ENCODE measurements around the gene NPPB.

NPPB gene

DNA sequence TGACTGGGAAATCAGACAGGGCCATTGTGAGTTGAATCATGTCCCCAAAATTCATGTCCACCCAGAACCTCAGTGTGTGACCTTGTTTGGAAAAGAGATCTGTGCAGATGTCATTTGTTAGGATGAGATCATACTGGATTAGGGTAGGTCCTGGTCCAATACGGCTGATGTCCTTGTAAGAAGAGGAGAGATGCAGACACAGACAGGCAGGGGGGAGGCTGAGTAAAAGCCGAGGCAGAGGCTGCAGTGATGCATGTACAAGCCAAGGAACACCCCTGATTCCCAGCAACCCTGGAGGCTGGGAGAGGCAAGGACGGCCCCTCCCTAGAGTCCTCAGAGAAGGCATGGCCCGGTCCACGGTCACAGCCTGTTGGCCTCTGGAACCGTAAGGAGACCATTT lies 15.9 kb upstream of the NPPB start:
- H3K4me3 Mint-ChIP-seq = no peak overlapping the region
- H3K9me3 Mint-ChIP-seq = no peaks in the 10 kb centered on the region
- no peak overlapping the region for H3K27ac Mint-ChIP-seq
- H3K27me3 Mint-ChIP-seq = peaks cover 32% of the 10 kb centered on the region
- no peak for DNase-seq
- no peaks in the 10 kb centered on the region for H3K36me3 Mint-ChIP-seq (ENCODE audit: low read depth)
- H3K4me1 Mint-ChIP-seq (ENCODE audit: low read depth) = no peaks in the 10 kb centered on the region

DNA sequence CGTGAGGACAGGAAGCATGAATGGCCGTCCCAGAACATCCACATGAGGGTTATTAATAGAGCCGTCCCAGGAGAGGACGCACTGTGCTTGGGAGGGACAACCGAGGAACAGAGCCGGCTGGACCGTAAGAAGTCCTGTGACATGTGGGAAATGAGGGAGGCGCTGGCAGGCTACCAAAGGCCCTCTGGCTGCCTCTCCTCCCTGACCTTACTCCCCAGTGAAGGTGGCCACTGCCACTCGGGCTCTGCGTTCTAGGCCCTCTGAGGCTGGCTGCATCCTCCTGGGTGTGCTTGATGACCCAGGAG lies 15.5 kb upstream of the NPPB start:
- no peak for DNase-seq
- H3K36me3 Mint-ChIP-seq (ENCODE audit: low read depth) = no peaks in the 10 kb centered on the region
- peaks cover 30% of the 10 kb centered on the region for H3K27me3 Mint-ChIP-seq
- no peak overlapping the region for H3K4me3 Mint-ChIP-seq
- H3K27ac Mint-ChIP-seq = no peak overlapping the region
- no peaks in the 10 kb centered on the region for H3K4me1 Mint-ChIP-seq (ENCODE audit: low read depth)
- no peaks in the 10 kb centered on the region for H3K9me3 Mint-ChIP-seq

DNA sequence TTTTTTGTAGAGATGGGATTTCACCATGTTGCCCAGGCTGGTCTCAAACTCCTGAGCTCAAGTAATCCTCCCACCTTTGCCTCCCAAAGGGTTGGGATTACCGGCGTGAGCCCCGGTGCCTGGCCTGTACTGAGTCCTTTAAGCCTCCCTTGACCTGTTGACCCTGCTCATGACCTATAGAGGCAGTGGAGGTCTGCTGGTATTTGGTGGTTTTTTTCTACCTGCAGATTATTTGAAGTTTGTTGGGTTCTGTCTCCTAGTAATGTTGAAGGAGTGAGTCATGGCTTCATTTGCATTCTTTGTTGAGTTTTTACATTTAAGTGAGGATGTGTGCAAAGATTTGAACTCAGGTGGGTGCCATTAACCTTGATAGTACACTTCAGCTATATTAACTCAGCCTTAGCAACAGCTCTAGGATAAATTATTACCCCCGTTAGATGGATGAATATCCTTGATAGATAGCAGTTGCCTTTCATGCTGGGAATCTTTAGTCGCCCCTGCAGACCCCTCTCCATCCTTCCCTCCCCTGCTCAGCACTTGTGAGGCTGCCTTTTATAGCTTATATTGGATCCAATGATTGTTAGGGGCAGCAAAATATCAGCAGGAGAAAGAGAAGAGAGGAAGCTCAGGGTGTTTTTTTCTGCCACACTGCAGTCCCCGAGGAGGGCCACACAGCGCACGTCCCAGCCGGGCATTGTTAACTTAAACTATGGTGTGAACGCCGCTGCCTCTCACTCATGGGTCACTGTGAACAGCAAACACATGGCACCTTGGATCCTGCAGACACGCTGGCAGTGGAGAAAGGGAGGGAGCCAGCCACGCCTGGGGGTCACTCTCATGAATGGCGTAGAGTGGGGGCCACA lies 14.9 kb upstream of the NPPB start:
- DNase-seq = no peak
- Mint-ChIP-seq H3K27me3 (peaks cover 25% of the 10 kb centered on the region), H3K9me3 (no peaks in the 10 kb centered on the region), H3K4me3 (no peak overlapping the region), H3K4me1 (ENCODE audit: low read depth) (no peaks in the 10 kb centered on the region), H3K36me3 (ENCODE audit: low read depth) (no peaks in the 10 kb centered on the region), H3K27ac (no peak overlapping the region)

DNA sequence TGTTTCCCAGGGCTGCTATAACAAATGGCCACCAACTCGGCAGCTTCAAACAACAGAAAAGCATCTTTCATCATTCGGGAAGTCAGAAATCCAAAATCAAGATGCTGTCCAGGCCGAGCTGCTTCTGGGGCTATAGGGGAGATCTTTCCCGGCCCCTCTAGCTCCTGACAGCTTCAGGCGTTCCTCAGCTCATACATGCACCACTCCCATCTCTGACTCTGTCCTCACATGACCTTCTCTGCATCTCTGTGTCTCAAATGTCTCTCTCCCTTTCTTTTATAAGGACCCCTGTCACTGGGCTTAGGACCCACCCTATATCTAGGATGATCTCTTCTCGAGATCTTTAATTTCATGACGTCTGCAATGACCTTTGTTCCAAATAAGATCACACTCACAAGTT lies 13.8 kb upstream of the NPPB start:
- Mint-ChIP-seq H3K27ac (no peak overlapping the region), H3K4me3 (no peak overlapping the region), H3K9me3 (no peaks in the 10 kb centered on the region), H3K27me3 (peaks cover 25% of the 10 kb centered on the region), H3K36me3 (ENCODE audit: low read depth) (no peaks in the 10 kb centered on the region), H3K4me1 (ENCODE audit: low read depth) (no peaks in the 10 kb centered on the region)
- DNase-seq = no peak

DNA sequence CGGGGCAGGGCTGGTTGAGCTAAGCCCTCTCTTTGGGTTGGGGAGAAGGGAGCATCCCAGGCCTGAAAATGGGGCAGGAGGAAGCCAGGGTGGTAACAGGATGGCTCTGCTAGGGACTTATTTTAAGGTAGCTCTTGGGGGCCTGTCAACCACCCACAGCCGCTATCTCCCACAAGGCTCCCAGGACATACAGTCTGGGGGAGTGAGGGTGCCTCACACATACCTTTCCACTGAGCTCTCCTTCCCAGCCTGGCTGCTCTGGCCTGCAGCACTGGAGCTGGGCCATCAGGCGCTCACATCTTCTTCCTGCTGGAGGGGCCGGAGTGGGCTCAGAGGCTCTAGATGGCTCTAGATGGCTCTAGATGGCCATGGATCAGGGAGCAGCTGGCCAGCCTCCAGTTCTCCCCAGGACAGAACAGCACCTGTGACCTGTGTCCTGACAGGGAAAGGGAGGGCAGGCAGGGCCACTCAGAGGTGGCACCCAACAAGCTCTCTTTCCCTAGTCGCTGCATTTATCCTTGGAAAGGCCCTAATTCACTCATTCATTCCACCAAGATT lies 11.0 kb upstream of the NPPB start:
- no peak for DNase-seq
- no peaks in the 10 kb centered on the region for H3K9me3 Mint-ChIP-seq
- peaks cover 23% of the 10 kb centered on the region for H3K27me3 Mint-ChIP-seq
- H3K27ac Mint-ChIP-seq = no peak overlapping the region
- no peak overlapping the region for H3K4me3 Mint-ChIP-seq
- H3K4me1 Mint-ChIP-seq (ENCODE audit: low read depth) = no peaks in the 10 kb centered on the region
- no peaks in the 10 kb centered on the region for H3K36me3 Mint-ChIP-seq (ENCODE audit: low read depth)

DNA sequence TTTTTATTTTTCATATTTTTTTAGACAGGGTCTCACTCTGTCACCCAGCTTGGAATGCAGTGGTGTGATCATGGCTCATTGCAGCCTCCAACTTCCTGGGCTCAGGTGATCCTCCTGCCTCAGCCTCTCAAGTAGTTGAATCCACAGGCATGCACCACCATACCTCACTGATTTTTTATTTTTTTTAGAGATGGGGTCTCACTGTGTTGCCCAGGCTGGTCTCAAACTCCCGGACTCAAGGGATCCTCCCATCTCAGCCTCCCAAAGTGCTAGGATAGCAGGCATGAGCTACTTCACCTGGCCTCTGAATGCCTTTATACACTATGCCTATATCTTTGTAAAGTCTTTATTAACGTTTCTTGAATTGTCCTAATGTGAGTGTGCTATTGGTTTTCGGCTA lies 10.4 kb upstream of the NPPB start:
- DNase-seq = no peak
- H3K9me3 Mint-ChIP-seq = no peaks in the 10 kb centered on the region
- H3K4me1 Mint-ChIP-seq (ENCODE audit: low read depth) = no peaks in the 10 kb centered on the region
- no peak overlapping the region for H3K4me3 Mint-ChIP-seq
- peaks cover 23% of the 10 kb centered on the region for H3K27me3 Mint-ChIP-seq
- no peaks in the 10 kb centered on the region for H3K36me3 Mint-ChIP-seq (ENCODE audit: low read depth)
- no peak overlapping the region for H3K27ac Mint-ChIP-seq

DNA sequence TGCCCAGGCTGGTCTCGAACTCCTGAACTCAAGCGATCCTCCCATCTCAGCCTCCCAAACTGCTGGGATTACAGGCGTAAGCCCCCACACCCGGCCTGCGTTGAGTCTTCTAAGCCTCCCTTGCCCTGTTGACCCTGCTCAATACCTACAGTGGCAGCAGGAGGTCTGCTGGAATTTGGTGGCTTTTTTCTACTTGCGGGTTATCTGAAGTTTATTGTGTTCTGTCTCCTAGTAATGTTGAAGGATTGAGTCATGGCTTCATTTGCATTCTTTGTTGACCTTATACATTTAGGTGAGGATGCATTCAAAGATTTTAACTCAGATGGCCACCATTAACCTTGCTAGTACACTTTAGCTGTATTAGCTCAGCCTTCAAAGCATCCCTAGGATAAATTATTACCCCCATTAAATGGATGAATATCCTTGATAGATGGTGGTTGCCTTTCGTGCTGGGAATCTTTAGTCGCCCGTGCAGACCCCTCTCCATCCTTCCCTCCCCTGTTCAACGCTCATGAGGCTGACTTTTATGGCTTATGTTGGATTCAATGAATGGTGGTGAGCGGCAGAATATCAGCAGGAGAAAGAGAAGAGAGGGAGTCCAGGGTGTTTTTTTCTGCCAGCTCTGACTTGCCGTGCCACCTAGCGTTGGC lies 9.7 kb upstream of the NPPB start:
- Mint-ChIP-seq H3K27ac (no peak overlapping the region), H3K4me3 (no peak overlapping the region), H3K4me1 (ENCODE audit: low read depth) (no peaks in the 10 kb centered on the region), H3K36me3 (ENCODE audit: low read depth) (no peaks in the 10 kb centered on the region), H3K27me3 (peaks cover 18% of the 10 kb centered on the region), H3K9me3 (no peaks in the 10 kb centered on the region)
- DNase-seq = no peak

DNA sequence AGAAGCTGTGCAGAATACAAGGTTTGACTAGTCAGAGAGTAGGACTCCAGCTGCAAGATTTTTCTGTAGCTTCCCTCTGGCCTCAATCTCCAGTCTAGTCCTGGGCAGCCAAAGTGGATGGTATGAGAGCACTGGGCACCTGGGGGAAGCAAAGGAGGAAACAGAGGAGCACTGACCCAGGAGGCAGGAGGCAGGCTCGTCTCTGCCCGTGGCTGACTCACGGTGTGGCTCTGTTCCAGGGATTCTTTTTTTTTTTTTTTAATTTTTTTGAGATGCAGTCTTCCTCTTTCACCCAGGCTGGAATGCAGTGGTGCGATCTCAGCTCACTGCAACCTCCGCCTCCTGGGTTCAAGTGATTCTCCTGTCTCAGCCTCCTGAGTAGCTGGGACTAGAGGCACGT lies 4.1 kb upstream of the NPPB start:
- H3K27ac Mint-ChIP-seq = no peak overlapping the region
- no peak for DNase-seq
- H3K27me3 Mint-ChIP-seq = peaks cover 46% of the 10 kb centered on the region
- no peaks in the 10 kb centered on the region for H3K9me3 Mint-ChIP-seq
- no peaks in the 10 kb centered on the region for H3K36me3 Mint-ChIP-seq (ENCODE audit: low read depth)
- H3K4me3 Mint-ChIP-seq = no peak overlapping the region
- no peaks in the 10 kb centered on the region for H3K4me1 Mint-ChIP-seq (ENCODE audit: low read depth)

DNA sequence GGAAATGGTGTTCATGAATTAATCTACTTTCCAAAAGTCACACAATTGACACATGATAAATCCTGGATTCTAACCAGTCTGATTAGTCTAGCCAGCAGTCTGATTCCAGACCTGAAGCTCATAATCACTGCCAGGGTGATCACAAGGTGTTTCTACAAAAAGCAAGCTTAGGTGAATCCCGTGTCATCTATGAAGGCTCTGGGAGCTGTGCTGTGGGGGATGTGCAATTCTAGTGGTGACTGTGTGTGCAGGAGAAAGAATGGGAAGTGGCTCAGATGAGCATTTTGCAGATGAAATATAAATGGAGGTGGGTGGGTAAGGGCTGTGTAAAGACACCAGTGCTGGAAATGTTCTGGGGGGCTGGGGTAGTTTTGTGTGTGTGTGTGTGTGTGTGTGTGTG lies 1.8 kb upstream of the NPPB start:
- Mint-ChIP-seq H3K4me3 (no peak overlapping the region), H3K4me1 (ENCODE audit: low read depth) (peaks cover 7% of the 10 kb centered on the region), H3K9me3 (no peaks in the 10 kb centered on the region), H3K27ac (no peak overlapping the region), H3K36me3 (ENCODE audit: low read depth) (no peaks in the 10 kb centered on the region), H3K27me3 (peaks cover 66% of the 10 kb centered on the region)
- DNase-seq = no peak

DNA sequence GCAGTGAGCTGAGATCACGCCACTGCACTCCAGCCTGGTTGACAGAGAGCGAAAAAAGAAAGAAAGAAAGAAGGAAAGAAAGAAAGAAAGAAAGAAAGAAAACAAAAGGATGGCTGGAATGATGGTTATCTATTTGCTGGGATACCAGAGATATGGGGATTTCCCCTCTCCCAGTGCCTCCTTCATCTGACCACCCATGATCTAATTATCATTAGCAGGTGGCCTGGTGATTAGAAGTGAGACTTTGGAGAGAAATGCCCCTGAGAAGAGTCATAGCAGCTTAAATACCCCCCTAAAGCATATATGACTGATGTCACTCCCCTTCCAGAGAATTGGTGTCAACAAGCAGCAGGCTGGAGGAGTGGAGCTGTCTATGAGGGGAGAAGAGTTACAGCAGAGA lies 1.3 kb upstream of the NPPB start:
- H3K4me3 Mint-ChIP-seq = no peak overlapping the region
- DNase-seq = no peak
- peaks cover 7% of the 10 kb centered on the region for H3K4me1 Mint-ChIP-seq (ENCODE audit: low read depth)
- H3K9me3 Mint-ChIP-seq = no peaks in the 10 kb centered on the region
- no peak overlapping the region for H3K27ac Mint-ChIP-seq
- H3K27me3 Mint-ChIP-seq = peaks cover 68% of the 10 kb centered on the region
- no peaks in the 10 kb centered on the region for H3K36me3 Mint-ChIP-seq (ENCODE audit: low read depth)

DNA sequence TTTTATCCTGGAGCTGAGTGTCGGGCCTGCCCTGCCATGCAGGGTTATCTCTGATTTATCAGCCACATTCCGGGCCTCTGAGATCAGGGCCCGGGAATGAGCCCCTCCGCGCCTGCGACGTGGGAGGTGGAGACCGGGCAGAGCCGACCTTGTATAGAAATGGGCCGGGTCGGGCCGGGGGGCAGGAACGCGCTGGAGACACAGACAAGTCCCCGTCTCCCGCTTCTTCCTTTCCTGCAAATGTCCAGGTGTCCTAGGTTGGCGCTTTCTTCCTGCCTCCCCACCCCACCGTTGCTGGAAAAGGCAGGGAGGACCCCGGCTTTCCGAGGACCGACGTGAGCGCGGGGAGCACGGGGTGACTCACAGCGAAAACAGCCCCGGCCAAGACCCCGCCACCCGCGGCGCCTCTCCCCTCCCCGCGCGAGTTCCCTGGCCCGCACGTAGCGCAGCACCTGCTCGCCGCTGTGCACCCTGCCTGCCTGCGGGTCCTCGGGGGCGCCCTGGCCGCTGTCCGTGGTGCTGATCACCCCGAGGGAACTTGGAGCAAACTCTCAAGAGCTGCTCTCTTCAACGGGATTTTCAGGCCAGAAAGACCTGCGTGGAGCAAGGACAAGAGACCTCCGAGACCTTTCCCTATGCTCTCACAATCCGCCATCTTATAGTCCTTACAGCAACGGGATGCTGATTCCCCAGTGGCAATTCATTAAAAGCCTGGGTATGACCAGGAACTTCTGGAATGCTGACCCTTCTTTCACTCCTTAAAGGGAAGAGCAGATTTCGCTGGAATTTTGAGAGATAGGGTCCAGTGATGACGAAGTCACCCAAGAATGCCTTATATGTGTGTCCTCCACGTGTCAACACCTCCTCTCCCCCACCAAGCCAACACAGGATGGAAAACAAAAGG lies 475 bp upstream of the NPPB start:
- Mint-ChIP-seq H3K36me3 (ENCODE audit: low read depth) (no peaks in the 10 kb centered on the region), H3K27me3 (peaks cover 75% of the 10 kb centered on the region), H3K4me1 (ENCODE audit: low read depth) (peaks cover 7% of the 10 kb centered on the region), H3K9me3 (no peaks in the 10 kb centered on the region), H3K4me3 (no peak overlapping the region), H3K27ac (no peak overlapping the region)
- DNase-seq = peak; percentile 76

DNA sequence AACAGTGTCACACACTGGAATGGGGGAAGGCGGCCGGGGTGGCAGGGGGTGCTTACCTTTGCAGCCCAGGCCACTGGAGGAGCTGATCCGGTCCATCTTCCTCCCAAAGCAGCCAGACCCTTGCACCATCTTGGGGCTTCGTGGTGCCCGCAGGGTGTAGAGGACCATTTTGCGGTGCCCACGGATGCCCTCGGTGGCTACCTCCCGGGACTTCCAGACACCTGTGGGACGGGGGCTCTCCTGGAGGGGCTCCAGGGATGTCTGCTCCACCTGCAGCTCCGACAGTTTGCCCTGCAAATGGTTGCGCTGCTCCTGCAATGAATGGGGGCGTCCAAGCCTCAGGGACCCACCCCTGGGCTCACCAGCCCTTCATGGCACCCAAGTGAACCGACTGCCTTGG lies 587 bp downstream of the NPPB start:
- H3K9me3 Mint-ChIP-seq = no peaks in the 10 kb centered on the region
- H3K4me3 Mint-ChIP-seq = no peak overlapping the region
- no peaks in the 10 kb centered on the region for H3K36me3 Mint-ChIP-seq (ENCODE audit: low read depth)
- no peak for DNase-seq
- peaks cover 80% of the 10 kb centered on the region for H3K27me3 Mint-ChIP-seq
- no peak overlapping the region for H3K27ac Mint-ChIP-seq
- H3K4me1 Mint-ChIP-seq (ENCODE audit: low read depth) = peaks cover 7% of the 10 kb centered on the region

DNA sequence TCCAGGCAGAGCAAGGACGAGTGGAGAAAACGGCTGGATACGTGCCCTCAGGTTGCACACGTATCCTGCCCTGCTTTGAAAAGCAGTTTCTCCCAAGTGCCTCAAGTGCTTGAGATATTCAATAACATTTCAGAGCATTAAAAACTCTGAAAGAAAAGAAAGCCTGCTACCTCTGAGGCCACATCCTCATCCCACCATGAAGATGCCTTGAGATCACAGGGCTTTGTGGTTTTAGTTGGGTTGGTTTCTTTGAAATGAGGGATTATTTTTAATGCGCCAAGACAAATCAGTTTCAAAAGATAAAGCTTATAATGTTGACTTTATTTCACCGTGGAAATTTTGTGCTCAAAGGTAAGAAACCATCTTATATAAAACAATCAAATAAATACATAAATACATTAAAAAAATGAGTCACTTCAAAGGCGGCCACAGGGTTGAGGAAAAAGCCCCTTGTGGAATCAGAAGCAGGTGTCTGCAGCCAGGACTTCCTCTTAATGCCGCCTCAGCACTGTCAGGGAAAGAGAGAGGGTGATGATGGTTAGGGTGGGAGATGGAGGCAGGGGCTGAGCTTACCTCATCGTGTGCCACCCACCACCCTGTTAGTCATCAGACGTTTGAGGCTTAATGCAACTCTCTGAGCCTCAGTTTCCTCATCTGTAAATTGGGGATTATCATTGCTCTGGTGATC lies 1.4 kb downstream of the NPPB start:
- DNase-seq = no peak
- Mint-ChIP-seq H3K36me3 (ENCODE audit: low read depth) (no peaks in the 10 kb centered on the region), H3K4me3 (no peak overlapping the region), H3K9me3 (no peaks in the 10 kb centered on the region), H3K4me1 (ENCODE audit: low read depth) (peaks cover 7% of the 10 kb centered on the region), H3K27me3 (peaks cover 78% of the 10 kb centered on the region), H3K27ac (no peak overlapping the region)

DNA sequence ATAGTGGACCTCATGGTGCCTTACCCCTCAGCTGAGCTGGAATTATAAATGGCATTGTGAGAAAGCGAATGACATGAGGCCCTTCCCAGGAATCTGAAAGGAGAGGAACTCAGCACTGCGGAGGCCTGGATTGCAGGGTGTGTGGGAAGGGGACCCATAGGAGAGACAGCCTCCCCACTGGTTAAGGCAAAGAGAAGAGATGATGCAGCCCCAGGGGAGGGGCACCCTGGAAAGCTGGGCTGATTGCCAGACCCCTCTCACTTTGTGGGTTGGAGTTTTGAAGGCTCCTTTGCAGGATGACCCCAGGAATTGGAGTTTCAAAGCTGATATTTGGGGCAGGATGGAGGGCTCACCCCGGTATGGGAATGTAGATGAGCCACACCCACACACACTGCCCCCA lies 2.0 kb downstream of the NPPB start:
- Mint-ChIP-seq H3K27ac (no peak overlapping the region), H3K4me3 (no peak overlapping the region), H3K36me3 (ENCODE audit: low read depth) (no peaks in the 10 kb centered on the region), H3K4me1 (ENCODE audit: low read depth) (peaks cover 7% of the 10 kb centered on the region), H3K27me3 (peaks cover 76% of the 10 kb centered on the region), H3K9me3 (no peaks in the 10 kb centered on the region)
- no peak for DNase-seq
